NCI-H510A (cell line): ENCODE data around the gene LDLRAD4.
"Not testable (repeated sequence)": the region's sequence is repeated elsewhere in the genome, so short reads cannot be mapped to it uniquely, and the experiment has no call there.

Experiments used
- DNase-seq: peaks from one replicate; lab custom pipeline; 2025; lab: John Stamatoyannopoulos, UW

The LDLRAD4 gene

DNA sequence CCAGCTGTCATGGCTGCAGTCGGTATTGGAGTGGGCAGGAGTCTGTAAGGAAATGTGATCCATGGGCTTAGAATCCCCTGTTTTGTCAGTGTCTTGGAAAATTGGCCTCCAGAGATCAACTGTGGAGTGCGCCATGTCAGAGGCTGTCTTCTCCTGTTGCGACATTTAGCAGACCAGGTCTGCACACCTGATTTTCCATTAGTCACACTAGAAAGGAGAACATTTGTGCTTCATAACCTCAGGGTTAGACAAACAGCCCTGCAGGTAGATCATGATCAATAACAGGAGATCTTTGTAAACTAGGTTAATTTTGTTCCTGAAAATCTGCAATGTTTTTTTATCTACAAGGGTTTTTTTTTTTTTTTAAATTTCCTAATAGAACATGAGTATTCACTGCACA is 28.0 kb downstream of the LDLRAD4 start:
- no peak for DNase-seq

DNA sequence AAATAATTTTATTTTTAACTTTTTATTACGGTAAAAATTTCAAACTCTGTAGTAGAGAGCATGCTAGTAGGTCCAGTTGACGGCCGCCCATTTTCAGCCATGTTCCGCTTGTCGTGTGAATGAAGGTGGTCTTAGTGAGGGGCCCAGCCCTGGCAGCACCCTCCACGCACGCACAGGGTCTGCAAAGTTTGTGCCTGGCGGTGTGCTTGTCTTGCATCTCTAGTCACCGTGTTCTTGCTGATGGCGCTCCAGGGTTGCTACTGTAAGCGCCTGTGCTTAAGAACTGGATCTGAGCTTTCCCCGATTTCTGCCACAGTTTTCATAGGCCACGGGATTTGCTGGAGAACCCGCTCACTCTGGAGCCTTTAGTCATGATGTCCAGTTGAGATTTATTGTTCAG is 28.9 kb downstream of the LDLRAD4 start:
- DNase-seq, result no peak

DNA sequence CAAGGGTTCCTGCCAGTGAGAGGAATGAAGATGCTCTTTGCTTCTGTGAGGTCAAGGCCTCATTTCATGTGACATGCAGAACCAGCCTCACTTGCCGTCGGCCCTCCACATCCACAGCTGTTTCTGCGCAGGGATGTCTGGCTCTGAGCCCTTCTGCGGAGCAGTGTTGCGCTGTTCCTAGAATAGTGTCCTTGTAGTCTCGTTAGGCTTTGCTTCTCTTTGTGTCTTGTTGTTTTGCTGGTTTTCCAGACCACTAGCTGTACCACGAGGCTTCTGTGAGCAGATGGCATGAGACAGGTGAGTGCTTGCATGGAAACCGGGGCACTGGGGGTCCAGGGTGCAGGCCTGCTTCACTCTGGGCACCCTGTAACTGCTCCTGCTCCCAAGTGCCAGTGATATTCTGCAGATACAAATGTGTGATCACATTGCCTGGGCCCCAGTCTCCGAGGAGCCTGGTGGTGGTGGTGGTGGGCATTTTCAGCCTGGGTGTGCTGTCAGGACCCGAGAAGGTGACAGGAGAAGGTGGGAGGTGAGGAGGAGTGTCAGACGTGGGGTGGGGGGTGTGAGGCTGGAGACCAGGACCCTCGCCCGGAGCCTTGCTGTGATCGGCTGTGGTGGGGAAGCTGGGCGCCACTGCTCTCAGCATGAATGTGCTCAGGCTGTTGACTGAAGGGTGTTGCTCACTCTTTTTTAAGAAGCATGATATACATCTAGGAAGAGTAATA is 34.3 kb downstream of the LDLRAD4 start:
- DNase-seq, result no peak

DNA sequence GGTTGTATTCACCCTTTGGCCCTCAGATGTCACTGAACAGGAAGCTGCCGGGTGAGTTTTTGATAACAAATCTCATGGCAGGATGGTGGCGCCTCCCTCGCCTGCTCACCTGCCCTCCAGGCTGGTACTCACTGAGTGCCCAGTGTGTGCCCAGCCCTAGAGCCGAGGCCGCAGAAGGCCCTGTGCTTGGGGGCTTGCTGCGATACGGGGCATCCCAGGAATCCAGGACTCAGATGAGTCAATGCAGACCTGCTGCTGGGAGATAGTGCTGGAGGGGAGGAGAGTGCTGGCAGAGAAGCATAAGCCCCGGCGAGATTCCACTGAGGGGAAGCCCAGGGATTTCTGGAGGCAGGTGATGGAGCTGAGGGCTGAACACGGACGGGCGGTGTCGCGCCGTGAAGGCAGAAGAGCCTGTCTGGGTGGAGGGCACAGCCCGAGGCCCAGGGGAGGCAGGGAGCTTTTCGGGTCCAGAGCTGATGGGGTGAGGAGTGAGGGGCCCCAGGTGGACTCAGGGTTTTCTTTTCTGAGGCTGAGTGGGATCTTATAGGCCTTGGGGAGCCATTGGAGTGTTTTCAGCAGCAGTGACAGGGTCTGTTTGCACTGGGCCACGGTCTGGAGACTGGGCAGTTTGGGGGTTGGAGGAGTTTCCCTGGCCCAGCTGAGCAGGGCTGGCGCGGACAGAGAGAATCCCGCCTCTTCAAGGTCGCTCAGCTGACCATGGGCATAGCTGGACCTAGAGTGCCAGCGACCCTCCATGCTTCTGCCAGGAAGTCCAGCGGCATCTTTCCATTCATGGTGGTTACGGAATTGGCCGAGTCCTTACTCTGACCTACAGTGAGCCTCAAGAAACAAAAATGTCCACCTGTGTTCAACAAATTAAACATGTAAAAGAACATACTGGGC is 35.5 kb downstream of the LDLRAD4 start:
- no peak for DNase-seq

DNA sequence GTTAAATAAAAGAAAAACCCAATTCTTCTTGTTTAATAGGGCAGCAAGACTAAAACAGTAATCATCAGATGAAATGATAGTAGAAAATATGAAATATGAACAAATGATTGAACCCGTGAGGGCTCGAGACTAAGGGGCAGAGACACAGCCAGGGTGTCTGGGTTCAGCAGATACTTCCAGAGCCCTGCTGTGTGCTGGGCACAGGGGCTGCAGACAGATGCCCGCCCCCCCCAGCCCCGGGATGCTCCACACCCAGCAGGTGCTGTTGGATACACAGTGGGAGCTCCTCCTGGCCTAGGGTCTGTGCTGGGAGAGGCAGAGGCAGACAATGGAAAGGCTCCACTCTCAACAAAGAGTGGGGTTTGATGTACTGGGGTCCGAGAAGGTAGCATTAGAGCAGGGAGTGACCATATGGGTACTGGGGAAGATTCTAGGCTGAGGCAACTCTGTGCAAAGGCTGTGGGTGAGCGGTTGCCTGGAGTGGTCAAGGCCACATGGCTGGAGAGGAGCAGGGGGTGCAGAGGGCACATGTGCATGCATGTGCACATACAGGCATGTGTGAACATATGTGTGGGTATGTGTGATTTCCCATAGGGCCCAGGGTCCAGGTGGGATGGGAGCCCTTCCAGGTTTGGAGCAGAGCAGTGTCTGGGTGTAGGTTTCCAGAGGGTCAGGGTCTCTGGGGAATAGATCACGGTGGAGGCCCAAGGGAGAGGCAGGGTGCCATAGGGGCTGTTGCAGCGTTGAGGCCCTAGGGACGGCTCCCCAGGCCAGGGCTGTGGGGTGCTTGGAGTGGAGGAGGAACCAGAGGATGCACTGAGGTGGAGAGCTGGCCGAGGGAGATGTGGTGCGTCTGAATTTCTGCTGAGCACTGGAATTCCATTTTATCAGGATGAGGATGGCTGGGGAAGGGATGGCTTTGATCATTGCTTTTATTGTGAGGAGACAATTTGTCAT is 36.7 kb downstream of the LDLRAD4 start:
- DNase-seq, result no peak

DNA sequence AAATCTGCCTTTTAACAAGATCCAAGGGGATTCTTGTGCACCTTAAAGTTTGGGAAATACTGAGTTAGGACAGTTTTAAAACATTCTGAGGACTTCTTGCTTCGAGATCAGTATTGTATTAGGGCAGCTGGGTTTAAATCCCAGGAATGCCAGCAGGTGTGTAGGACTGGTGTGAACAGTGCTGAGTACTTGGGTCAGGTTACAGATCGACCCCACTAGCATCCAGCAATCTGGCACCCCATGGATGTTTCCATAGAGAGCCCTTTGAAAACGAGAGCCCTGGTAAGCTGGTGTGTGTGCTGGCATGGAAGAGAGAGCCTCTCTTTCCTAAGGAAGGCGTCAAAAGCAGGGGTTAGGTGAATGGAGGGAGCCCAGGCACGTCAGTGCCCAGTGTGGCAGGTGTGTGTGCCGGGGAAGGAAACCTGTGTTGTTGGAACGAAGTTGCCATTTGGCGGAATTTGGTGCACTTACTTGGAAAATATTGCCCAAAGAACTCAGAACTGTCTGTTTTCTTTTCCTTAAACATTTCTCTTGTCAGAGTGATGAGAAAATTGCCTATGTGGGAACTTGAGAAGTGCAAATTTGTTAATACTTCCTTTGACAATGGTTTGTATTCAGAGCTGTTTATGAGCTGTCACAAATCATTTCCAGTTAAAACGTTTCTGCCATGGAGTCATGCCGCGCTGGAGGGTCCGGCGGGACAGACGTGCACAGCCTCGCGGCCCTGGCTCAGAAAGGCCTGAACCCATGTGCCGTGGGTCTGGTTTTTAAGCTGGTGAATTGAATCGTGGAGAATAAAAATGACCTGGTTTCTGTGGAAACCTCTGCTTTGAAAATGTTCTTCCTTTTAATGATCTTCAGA is 38.1 kb downstream of the LDLRAD4 start:
- DNase-seq, result no peak

DNA sequence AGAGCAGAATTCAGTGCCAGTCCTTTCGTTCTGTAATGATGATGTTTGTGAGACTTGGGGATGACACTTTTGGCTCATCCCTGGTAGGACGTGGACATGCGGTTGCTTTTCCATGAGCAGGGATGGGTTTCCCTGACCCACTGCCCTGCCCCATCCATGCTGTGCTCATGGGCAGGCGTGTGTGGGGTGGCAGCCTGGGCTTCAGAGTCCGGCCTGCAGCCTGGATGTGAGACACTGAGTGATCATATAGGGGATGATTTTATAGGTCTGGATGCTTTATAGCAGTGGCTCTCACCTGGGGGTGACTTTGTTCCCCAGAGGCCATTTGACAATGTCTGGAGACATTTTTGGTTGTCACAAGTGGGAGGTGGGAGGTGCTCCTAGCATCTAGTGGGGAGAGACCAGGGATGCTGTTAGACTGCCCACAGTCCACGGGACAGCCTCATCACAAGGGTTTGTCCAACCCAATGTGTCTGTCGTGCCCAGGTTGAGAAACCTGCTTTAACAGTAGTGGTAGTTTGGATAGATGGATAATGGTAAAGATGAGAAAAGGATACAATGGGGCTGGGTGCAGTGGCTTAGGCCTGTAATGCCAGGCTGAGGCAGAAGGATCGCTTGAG is 38.9 kb downstream of the LDLRAD4 start:
- no peak for DNase-seq

DNA sequence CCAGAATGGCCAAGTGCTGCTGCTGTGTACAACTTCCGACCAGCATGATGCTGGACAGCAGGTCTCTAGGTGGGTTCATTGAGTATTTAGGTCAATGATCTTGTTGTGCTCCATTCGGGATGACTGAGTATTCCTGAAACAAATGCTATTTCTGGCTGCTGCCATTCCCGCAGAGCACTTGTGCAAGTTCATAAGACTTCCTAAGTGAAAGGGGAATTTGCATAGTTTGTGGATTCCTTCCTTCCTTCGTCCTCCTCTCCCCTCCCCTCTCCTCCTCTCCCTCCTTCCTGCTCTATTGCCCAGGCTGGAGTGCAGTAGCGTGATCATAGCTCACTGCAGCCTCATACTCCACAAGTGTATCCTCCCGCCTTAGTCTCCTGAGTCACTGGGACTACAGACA is 40.4 kb downstream of the LDLRAD4 start:
- DNase-seq, result no peak

DNA sequence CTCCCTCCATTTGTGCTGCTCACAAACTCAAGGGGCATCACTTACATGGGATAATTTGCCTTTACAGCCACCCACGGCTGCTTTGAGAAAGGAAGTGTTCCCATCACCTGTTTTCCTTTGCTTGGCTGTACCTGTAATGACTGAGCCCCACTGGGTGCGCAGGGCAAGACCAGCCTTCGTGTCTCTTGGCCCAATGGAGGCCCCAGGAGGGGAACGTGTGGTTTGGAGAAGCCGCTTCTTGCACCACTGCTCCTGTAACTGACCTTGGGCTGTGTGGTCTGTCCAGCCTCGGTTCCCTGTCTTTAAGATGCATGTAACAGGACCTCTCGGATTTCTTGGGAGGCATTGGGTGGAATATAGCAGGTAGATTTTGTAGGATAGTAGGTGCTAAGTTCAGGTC is 41.1 kb downstream of the LDLRAD4 start:
- no peak for DNase-seq

DNA sequence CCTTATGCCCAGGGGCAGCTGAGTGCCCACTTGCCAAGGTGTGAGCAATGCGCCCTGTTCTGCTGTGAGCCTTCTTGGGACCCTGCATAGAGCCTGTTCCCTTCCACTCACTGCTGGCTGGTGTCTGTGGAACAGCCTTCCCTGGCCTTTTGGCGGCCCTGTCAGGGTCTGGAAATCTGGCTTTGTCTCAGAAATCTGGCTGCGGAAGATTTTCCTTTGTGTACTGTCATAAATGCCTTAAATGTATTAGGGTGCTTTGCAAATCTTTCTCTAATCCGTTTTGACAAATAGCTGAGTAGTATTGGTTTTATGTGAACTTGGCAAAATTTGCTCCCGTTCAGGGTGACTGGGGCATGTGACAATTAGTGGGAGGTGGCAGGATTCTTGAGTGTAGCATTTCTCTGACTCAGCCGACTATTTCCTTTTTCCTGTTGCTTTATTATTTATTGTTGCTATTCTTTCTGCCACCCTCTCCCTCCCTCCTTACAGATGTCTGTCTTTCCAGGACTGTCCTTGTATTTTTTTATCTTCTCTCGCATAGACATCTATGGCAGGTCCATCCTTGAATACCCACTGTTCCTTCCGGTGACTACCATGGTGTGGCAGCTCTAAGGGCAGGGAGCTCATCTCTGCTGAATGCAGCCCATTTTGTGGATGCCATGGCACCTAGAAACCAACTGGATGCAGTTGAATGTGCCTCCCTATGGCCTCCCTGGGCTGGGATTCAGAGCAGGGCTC is 41.8 kb downstream of the LDLRAD4 start:
- DNase-seq, result no peak

DNA sequence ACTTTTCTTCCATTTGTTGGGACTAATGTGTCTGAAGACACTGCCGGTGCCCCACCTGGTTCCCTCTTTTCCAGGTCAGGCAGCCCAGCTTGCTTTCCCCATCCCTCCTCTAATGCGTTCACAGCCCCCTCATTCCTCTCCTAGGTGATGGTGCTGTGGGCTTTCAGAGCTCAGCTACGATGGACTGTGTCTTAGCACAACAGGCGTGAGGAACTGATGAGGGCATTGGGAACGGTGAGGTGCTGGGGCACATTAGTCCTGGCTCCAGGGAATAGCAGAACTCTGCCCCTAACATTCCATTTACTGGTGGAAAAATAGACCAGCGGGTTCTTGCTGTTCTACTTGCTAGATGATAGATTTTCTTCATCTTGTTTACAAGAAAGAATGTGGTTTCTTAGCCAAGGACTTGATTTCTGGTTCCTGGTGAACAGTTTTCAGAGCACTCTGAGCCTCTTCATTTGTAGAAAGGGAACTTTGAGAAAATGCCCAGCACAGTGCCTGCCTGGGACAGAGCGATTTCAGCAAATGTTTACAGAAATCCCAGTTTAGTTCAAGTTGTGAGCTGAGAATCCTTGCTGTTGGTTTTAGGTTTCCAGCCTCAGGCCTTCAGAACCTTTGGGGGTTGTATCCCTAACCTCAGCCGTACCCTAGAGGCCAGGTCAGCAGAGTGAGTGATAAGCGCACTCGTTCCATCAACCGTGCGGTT is 42.5 kb downstream of the LDLRAD4 start:
- no peak for DNase-seq

DNA sequence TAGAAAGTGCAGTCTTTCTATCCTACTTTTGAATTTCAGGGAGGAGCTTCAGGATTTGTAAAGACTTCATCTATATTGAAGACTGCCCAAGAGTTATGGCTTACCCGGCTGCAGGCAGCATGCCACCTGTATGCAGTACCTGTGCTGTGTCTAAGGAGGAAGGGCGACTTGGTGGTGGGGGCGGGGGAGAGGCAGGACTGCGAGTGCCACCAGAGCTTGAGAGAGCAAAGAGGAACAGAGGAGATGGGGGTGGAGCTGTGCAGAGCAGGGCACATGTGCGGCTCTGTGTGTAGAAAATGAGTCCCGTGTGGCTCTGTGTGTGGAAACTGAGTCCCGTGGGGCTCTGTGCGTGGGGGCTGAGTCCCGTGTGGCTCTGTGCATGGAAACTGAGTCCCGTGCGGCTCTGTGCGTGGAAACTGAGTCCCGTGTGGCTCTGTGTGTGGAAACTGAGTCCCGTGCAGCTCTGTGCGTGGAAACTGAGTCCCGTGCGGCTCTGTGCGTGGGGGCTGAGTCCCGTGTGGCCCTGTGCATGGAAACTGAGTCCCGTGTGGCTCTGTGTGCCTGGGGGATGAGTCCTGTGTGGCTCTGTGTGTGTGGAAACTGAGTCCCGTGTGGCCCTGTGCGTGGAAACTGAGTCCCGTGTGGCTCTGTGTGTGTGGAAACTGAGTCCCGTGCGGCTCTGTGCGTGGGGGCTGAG is 43.2 kb downstream of the LDLRAD4 start:
- DNase-seq, result no peak

DNA sequence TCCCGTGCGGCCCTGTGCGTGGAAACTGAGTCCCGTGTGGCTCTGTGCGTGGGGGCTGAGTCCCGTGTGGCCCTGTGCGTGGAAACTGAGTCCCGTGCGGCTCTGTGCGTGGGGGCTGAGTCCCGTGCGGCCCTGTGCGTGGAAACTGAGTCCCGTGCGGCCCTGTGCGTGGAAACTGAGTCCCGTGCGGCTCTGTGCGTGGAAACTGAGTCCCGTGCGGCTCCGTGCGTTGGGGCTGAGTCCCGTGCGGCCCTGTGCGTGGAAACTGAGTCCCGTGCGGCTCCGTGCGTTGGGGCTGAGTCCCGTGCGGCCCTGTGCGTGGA is 43.8 kb downstream of the LDLRAD4 start:
- DNase-seq, result not testable (repeated sequence)

DNA sequence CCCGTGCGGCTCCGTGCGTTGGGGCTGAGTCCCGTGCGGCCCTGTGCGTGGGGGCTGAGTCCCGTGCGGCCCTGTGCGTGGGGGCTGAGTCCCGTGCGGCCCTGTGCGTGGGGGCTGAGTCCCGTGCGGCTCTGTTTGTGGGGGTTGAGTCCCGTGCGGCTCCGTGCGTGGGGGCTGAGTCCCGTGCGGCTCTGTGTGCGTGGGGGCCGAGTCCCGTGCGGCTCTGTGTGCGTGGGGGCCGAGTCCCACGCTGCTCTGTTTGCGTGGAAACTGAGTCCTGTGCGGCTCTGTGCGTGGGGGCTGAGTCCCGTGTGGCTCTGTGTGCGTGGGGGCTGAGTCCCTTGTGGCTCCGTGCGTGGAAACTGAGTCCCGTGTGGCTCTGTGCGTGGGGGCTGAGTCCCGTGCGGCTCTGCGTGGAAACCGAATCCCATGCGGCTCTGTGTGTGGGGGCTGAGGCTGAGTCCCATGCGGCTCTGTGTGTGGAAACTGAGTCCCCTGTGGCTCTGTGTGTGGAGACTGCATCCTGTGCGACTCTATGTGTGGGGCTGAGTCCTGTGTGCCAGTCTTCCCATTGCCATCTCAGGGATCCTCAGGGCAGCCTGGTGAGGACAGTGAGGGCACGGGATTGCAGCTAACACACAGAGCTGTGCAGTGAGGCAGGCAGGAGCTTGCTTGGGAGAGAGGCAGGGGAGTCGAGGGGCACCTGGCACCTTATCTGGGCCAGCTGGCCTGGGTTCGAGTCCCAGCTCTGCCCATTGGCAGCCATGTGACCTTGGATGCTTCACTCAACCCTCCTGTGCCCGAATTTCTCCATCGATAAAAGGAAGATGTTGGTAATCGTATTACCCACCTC is 44.5 kb downstream of the LDLRAD4 start:
- no peak for DNase-seq

DNA sequence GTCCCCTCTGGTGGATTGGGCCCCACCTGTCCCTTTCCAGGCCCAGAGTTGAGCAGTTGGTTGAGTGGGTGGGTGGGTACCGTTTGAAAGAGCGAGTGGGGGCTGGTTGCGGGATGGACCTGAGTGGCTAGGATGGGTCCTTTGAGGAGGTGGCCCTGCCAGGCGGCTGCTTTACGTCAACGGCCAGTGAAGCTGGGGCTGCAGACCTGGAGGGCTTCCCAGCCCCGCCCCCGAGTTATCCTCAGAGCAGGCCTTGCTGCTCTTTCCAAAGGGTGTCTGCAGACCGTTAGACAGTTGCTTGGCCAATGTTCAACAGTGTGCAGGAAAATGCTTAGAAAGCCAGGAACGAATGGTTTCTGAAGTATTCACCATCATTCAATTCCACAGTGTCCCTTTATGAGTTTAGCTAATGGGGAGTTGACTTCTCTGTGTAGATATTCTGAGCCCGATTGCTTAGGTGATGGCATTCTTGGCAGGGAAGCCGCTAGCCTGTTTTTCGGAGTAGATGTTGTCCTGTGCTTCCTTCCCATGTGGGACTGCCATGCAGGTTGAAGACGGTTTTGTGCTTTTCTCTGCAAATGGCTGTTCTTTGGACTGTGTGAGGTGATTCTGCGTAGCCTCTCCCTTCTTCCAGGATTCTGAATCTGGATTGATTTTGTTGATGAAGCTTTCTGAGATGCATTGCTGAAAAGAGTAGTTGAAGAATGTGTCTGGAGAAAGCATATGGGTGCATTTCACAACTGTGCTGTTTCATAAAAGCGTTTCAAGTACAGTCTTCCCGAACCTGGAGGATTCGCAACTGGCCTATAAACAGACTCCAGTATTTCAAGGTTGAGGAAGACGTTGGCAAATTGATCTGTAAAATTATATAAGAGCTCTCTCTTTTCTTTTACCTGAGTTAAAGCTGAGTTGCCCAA is 45.8 kb downstream of the LDLRAD4 start:
- no peak for DNase-seq

DNA sequence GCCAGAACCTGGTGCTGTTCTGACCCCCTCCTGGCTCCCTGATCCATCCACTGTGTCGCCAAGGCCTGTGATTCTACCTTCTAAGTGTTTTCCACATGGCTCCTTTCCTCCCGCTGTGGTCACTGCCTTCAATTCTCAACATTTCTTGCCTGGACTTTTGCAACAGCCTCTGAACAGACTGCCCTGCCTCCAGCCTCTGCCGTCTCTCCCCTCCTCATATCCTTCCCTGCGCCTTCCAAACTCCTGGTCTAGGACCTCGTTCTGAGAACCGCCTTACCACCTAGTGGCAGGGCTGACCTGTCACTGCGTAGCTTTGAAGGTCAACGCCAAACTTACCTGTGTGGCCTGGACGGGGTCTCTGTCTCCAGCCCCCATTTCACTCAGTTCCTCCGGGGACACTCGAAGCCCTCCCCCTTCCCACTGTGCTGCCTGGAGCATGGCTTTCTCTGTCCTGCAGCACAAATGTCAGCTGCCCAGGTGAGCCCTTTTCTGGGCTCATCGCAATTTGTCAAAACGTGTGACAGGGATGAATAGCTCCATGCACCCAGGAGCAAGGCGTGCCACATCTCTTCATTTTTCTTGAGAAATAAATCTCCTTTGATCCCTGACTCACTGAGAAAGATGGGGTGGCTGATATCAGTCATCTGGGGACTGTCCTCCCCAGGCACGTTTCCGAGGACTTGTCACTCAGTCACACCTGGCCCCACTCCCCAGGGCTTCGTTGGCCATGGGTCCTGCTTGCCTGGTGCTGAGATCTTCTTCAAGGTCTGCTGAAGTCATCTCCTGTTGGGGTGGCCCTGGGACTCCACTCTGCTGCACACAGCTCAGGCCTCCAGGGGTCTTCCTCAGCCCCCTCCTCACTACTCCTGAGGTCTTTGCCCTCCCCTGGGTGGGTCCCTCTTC is 46.7 kb downstream of the LDLRAD4 start:
- DNase-seq, result no peak
